IMR-90 (cell line): ENCODE results near the gene DNAJC5. TPM values are rescaled to one million over a fixed set of nuclear protein-coding genes. Genes with fewer than 3 reads are reported as not detected.
A peak's percentile ranks its signal among the peaks of the same experiment; 100 is the strongest.

Experiments used
- ATAC-seq: fragments of 200-7000 bp; cut with Tn5 transposase; 2 replicates; pipeline ENCODE4 v1.9.1; 2020; ENCODE audit warnings: low read depth, mild to moderate bottlenecking, moderate library complexity
- BruUV-seq: library from RNA; stranded (reverse); fragments of 400-500 nt; replicated peaks from 2 replicates; lab custom pipeline; 2021; lab: Mats Ljungman, UMichigan
- CTCF ChIA-PET: fragments of 300-600 bp; formaldehyde crosslinking; extraction: SDS; loops from one replicate; lab custom pipeline; 2021; ENCODE audit warnings: antibody characterized with exemption; lab: Yijun Ruan, JAX
- POLR2A ChIA-PET: fragments of 300-600 bp; sonication (Branson Sonifier 250); formaldehyde crosslinking; loops from one replicate; lab custom pipeline; 2022; ENCODE audit warnings: antibody characterized with exemption; ENCODE audit not compliant: unreplicated experiment; lab: Charles Lee
- DNase-seq: peaks from one replicate; pipeline ENCODE4 v3.0.0; 2013
- H2AFZ ChIP-seq: replicated peaks from 2 replicates; pipeline ENCODE3; 2013; ENCODE audit warnings: low read length, mild to moderate bottlenecking; ENCODE audit not compliant: poor library complexity
- H2AK5ac ChIP-seq: 2 replicates; pipeline ENCODE4 v1.6.1; 2013; ENCODE audit warnings: low read depth, low read length, inconsistent platforms
- H2AK9ac ChIP-seq: replicated peaks from 2 replicates; pipeline ENCODE3; 2013; ENCODE audit warnings: mild to moderate bottlenecking, low read depth, low read length, moderate library complexity; ENCODE audit not compliant: poor library complexity
- H2BK120ac ChIP-seq: 2 replicates; pipeline ENCODE4 v1.6.1; 2013; ENCODE audit warnings: low read depth, low read length, inconsistent platforms
- H2BK15ac ChIP-seq: 3 replicates; pipeline ENCODE4 v1.6.1; 2013; ENCODE audit warnings: low read depth, low read length, inconsistent platforms
- H2BK20ac ChIP-seq: 2 replicates; pipeline ENCODE4 v1.6.1; 2013; ENCODE audit warnings: low read depth, mild to moderate bottlenecking, inconsistent platforms, low read length, moderate library complexity
- H2BK5ac ChIP-seq: 2 replicates; pipeline ENCODE4 v1.6.1; 2013; ENCODE audit warnings: mild to moderate bottlenecking, low read depth, low read length, inconsistent platforms; ENCODE audit not compliant: poor library complexity, severe bottlenecking
- H3K14ac ChIP-seq: replicated peaks from 2 replicates; pipeline ENCODE4 v1.6.1; 2013; ENCODE audit warnings: low read depth, low read length, inconsistent platforms
- H3K18ac ChIP-seq: 2 replicates; pipeline ENCODE4 v1.6.1; 2013; ENCODE audit warnings: low read depth, low read length, control low read depth
- H3K23ac ChIP-seq: 2 replicates; pipeline ENCODE4 v1.6.1; 2013; ENCODE audit warnings: low read depth, low read length, inconsistent platforms
- H3K27ac ChIP-seq: 2 replicates; pipeline ENCODE4 v1.5.1; 2013; ENCODE audit warnings: mild to moderate bottlenecking, control low read depth, low read length; ENCODE audit not compliant: insufficient read depth
- H3K27me3 ChIP-seq: 2 replicates; pipeline ENCODE4 v1.6.1; 2013; ENCODE audit warnings: low read length; ENCODE audit not compliant: control insufficient read depth, insufficient read depth
- H3K36me3 ChIP-seq: 2 replicates; pipeline ENCODE4 v1.6.1; 2013; ENCODE audit warnings: low read length, mixed read lengths; ENCODE audit not compliant: control insufficient read depth, insufficient read depth
- H3K4ac ChIP-seq: 2 replicates; pipeline ENCODE4 v1.6.1; 2013; ENCODE audit warnings: low read depth, low read length, inconsistent platforms
- H3K4me1 ChIP-seq: 2 replicates; pipeline ENCODE4 v1.6.1; 2013; ENCODE audit warnings: low read length, mixed read lengths; ENCODE audit not compliant: control insufficient read depth, insufficient read depth
- H3K4me2 ChIP-seq: 2 replicates; pipeline ENCODE4 v1.6.1; 2013; ENCODE audit warnings: low read depth, mild to moderate bottlenecking, control low read depth, low read length, moderate library complexity
- H3K4me3 ChIP-seq: 2 replicates; pipeline ENCODE4 v1.5.1; 2013; ENCODE audit warnings: low read depth, mild to moderate bottlenecking, control low read depth, low read length, moderate library complexity; ENCODE audit not compliant: insufficient read depth
- H3K56ac ChIP-seq: 2 replicates; pipeline ENCODE4 v1.6.1; 2013; ENCODE audit warnings: low read length, inconsistent platforms; ENCODE audit not compliant: insufficient read depth; ENCODE audit errors: extremely low read depth
- H3K79me1 ChIP-seq, 2 experiments: 2 replicates each; pipeline ENCODE4 v1.6.1; 2013; ENCODE audit warnings: low read length in 2 of 2, inconsistent platforms in 1 of 2, low read depth in 1 of 2
- H3K9ac ChIP-seq: 2 replicates; pipeline ENCODE4 v1.6.1; 2013; ENCODE audit warnings: low read depth, low read length, control low read depth
- H3K9me1 ChIP-seq: 2 replicates; pipeline ENCODE4 v1.6.1; 2013; ENCODE audit warnings: low read length, inconsistent platforms; ENCODE audit not compliant: insufficient read depth
- H3K9me3 ChIP-seq: 2 replicates; pipeline ENCODE4 v1.6.1; 2013; ENCODE audit warnings: low read length; ENCODE audit not compliant: control insufficient read depth, insufficient read depth
- H4K20me1 ChIP-seq: 2 replicates; pipeline ENCODE4 v1.6.1; 2013; ENCODE audit warnings: low read length, inconsistent platforms; ENCODE audit not compliant: insufficient read depth
- H4K5ac ChIP-seq: 2 replicates; pipeline ENCODE4 v1.6.1; 2013; ENCODE audit warnings: mild to moderate bottlenecking, low read depth, low read length, control low read depth
- H4K8ac ChIP-seq, 2 experiments: 2 replicates each; pipeline ENCODE4 v1.6.1; 2013; ENCODE audit warnings: low read depth in 2 of 2, low read length in 2 of 2, control low read depth in 1 of 2, inconsistent platforms in 1 of 2
- H4K91ac ChIP-seq: 2 replicates; pipeline ENCODE4 v1.6.1; 2013; ENCODE audit warnings: low read depth, low read length, inconsistent platforms; ENCODE audit not compliant: insufficient read depth
- CEBPB ChIP-seq: IDR thresholded peaks from 2 replicates; pipeline ENCODE4 v1.6.1; 2012; ENCODE audit warnings: low read depth, low read length, improper control_type of control experiment
- CHD1 ChIP-seq: IDR thresholded peaks from 2 replicates; pipeline ENCODE4 v1.6.1; 2012; ENCODE audit warnings: low read depth, low read length, improper control_type of control experiment
- RAD21 ChIP-seq: IDR thresholded peaks from 2 replicates; pipeline ENCODE4 v1.6.1; 2012; ENCODE audit warnings: low read length, improper control_type of control experiment
- SMC3 ChIP-seq: fragments of 150-350 bp; IDR thresholded peaks from 2 replicates; pipeline ENCODE4 v1.6.1; 2016; ENCODE audit warnings: low read depth, mild to moderate bottlenecking, antibody characterized with exemption, low read length, moderate library complexity
- USF2 ChIP-seq: fragments of 150-350 bp; IDR thresholded peaks from 2 replicates; pipeline ENCODE4 v1.6.1; 2017; ENCODE audit warnings: mild to moderate bottlenecking, antibody characterized with exemption, low read length, low read depth
- WGBS, 2 experiments: methylation state at CpG; one replicate each; pipeline versions ENCODE4 v1.1.5 to v1.1.7; 2013; ENCODE audit warnings: missing lambda C conversion rate in 2 of 2; ENCODE audit not compliant: insufficient read length in 1 of 2; ENCODE audit errors: extremely low coverage in 2 of 2; 5-methylcytosine and 5-hydroxymethylcytosine counted together
- dilution Hi-C: fragments of 300-500 bp; cut with HindIII; formaldehyde crosslinking; loops from one replicate; pipeline ENCODE4 v1.14.3; 2018; ENCODE audit warnings: low sequenced_read_pairs; ENCODE audit not compliant: unreplicated experiment
- in situ Hi-C: fragments of 300-500 bp; cut with MboI; formaldehyde crosslinking; loops from 3 replicates; pipeline ENCODE4 v1.14.3; 2019; ENCODE audit warnings: low sequenced_read_pairs, inconsistent platforms, mixed read lengths
- intact Hi-C: fragments of 100-400 bp; cut with micrococcal nuclease; formaldehyde crosslinking; loops from 2 replicates; pipeline ENCODE4 v1.10.0; 2022
- polyA plus RNA-seq, 3 experiments: library from polyadenylated mRNA; depleted of rRNA; stranded (reverse); fragments of >200 nt; gene quantifications; 2 replicates each; pipeline ENCODE4 v1.2.3, GENCODE V29; 2012; ENCODE audit warnings: low replicate concordance in 1 of 3
- total RNA-seq: library from RNA; depleted of rRNA; stranded (reverse); fragments of >200 nt; gene quantifications from 2 replicates; pipeline ENCODE4 v1.2.3, GENCODE V29; 2012

The DNAJC5 gene
- total and polyA plus RNA-seq, 2 of the 4 experiments (the other 2 are of a cell fraction) = 35.6 to 45.2 TPM

- 35% methylated on average over 5 of the region's 6 CpGs; no CpG with 5 or more reads in 1 of the 2 experiments for WGBS, 2 experiments
- H3K56ac ChIP-seq = no peak overlapping the region
- dilution Hi-C loops (no loop called here), in situ Hi-C loops (no loop called here), intact Hi-C loops (no loop called here)
- H2AK5ac ChIP-seq = peak overlapping the region; percentile 62; the same call in 1 of the 2 replicates
- peaks cover 11 to 63% of the 10 kb centered on the region in 2 experiments for H3K79me1 ChIP-seq
- H3K9me1 ChIP-seq = peaks cover 22% of the 10 kb centered on the region
- ChIA-PET CTCF (no interaction called here), POLR2A (no interaction called here)
- TF ChIP-seq CHD1 (no peak), RAD21 (no peak), CEBPB (no peak), USF2 (no peak), SMC3 (no peak)
- peaks cover 69% of the 10 kb centered on the region for H4K20me1 ChIP-seq
- H4K8ac ChIP-seq = peak overlapping the region in 1 of 2 experiments; percentile 38; a peak in 2 of 4 replicates
- peak overlapping the region; percentile 58; the same call in 1 of the 2 replicates for H3K14ac ChIP-seq
- peaks cover 21% of the 10 kb centered on the region for H3K4me1 ChIP-seq
- no peak overlapping the region for H2AK9ac ChIP-seq
- H3K18ac ChIP-seq = no peak overlapping the region
- no peaks in the 10 kb centered on the region for H3K9me3 ChIP-seq
- H3K9ac ChIP-seq = no peak overlapping the region
- BruUV-seq = no TSS peak
- H2BK120ac ChIP-seq = no peak overlapping the region
- no peak overlapping the region for H2BK15ac ChIP-seq
- no peak overlapping the region for H4K5ac ChIP-seq
- peak overlapping the region; percentile 72 for H3K23ac ChIP-seq
- H4K91ac ChIP-seq = no peak overlapping the region
- H2AFZ ChIP-seq = peak overlapping the region; percentile 93
- H3K36me3 ChIP-seq = peaks cover 43% of the 10 kb centered on the region
- H2BK20ac ChIP-seq = no peak overlapping the region
- DNase-seq (no peak), ATAC-seq (no peak)
- peak overlapping the region; percentile 94 for H3K4me2 ChIP-seq
- H3K4me3 ChIP-seq = no peak overlapping the region
- no peaks in the 10 kb centered on the region for H3K27me3 ChIP-seq
- H2BK5ac ChIP-seq = no peak overlapping the region
- peak overlapping the region; percentile 6; the same call in 1 of the 2 replicates for H3K4ac ChIP-seq
- no peak overlapping the region; the same call in 1 of the 2 replicates for H3K27ac ChIP-seq
Measured at GRCh38 chr20:63893999-63894357, 948 bp upstream of the DNAJC5 start.
